Body of pancreas (tissue), 4 donors: Measurements from ENCODE around the gene ELOVL3. TPM values are rescaled to one million over a fixed set of nuclear protein-coding genes. Genes with fewer than 3 reads are reported as not detected.

Experiments
- ATAC-seq: fragments of 150-250 bp; one replicate; pipeline ENCODE4 v1.9.1; 2016
- DNase-seq, 4 donors: peaks; one replicate each; pipeline ENCODE4 v3.0.0-alpha.2; 2019
- H3K27ac ChIP-seq, 4 donors: fragments of 200-600 bp; sonication (generic); 1 replicate in 3 of 4; 2 replicates in 1 of 4; pipeline versions ENCODE4 v1.5.1 to v1.6.1; 2016 to 2019; ENCODE audit warnings: mild to moderate bottlenecking in 1 of 4, mixed read lengths in 1 of 4, moderate library complexity in 1 of 4
- H3K27me3 ChIP-seq, 2 donors: fragments of 200-600 bp; sonication (generic); one replicate each; pipeline ENCODE4 v1.6.0; 2016; ENCODE audit warnings: mild to moderate bottlenecking in 1 of 2
- H3K36me3 ChIP-seq, 2 donors: fragments of 200-600 bp; sonication (generic); replicated peaks in 1 of 2; 2 replicates each; pipeline ENCODE4 v1.5.1; 2016; ENCODE audit warnings: low read depth in 2 of 2; ENCODE audit not compliant: insufficient read depth in 1 of 2
- H3K4me1 ChIP-seq: fragments of 200-600 bp; sonication (generic); one replicate; pipeline ENCODE4 v1.6.0; 2016
- H3K4me3 ChIP-seq, 2 donors: fragments of 200-600 bp; sonication (generic); 1 replicate in 1 of 2; 2 replicates in 1 of 2; pipeline ENCODE4 v1.5.1; 2016 to 2019
- H3K9me3 ChIP-seq, 3 donors: fragments of 200-600 bp; sonication (generic); 1 replicate in 2 of 3; 2 replicates in 1 of 3; pipeline ENCODE4 v1.5.1; 2016
- CTCF ChIP-seq, 7 experiments: fragments of 450-650 bp in 4 of 7; fragments of 200-600 bp in 3 of 7; sonication (generic) in 3 of 7; IDR thresholded peaks; one replicate each; pipeline ENCODE4 v1.5.1; 2016 to 2019; ENCODE audit warnings: antibody characterized with exemption in 7 of 7
- POLR2A ChIP-seq, 3 donors: fragments of 450-650 bp; IDR thresholded peaks; one replicate each; pipeline ENCODE4 v1.6.1; 2016; ENCODE audit warnings: antibody characterized with exemption in 3 of 3, mild to moderate bottlenecking in 2 of 3
- WGBS, 2 donors: methylation state at CpG; one replicate each; pipeline ENCODE4 v1.1.5; 2017; 5-methylcytosine and 5-hydroxymethylcytosine counted together
- intact Hi-C: fragments of 100-400 bp; cut with DNase I; formaldehyde crosslinking; loops from one replicate; pipeline ENCODE4 v1.15.1; 2023
- total RNA-seq, 2 donors: library from RNA; depleted of rRNA; stranded (reverse); fragments of >200 nt; gene quantifications; one replicate each; pipeline ENCODE4 v1.1.0, GENCODE V29; 2016

ELOVL3 gene
- total RNA-seq, 2 donors from 2014 or later, result not detected

GRCh38 chr10:102226542-102226870 is 407 bp downstream of the ELOVL3 start:
- Histone ChIP-seq H3K4me3 (no peak overlapping the region), H3K4me1 (peaks cover 31% of the 10 kb centered on the region), H3K27ac (peak overlapping the region in 1 of 4 donors; percentile 60), H3K9me3 (no peaks in the 10 kb centered on the region), H3K36me3 (no peaks in the 10 kb centered on the region), H3K27me3 (peaks cover 0 to 9% of the 10 kb centered on the region in 2 donors)
- no peak for ATAC-seq
- WGBS, 2 donors, result 54 to 77% methylated on average over 5 to 8 of the region's 8 CpGs
- intact Hi-C loops, result loop anchor here (5.0 to 10.0 kb wide), 2 partner anchors 126 to 258 kb away; no protein-coding TSS in a partner anchor
- DNase-seq, result no peak
- TF ChIP-seq CTCF (IDR thresholded peaks at IDR 0.05) (no peak), POLR2A (IDR thresholded peaks at IDR 0.05) (no peak)

- no peaks in the 10 kb centered on the region for H3K9me3 ChIP-seq
- peaks cover 0 to 15% of the 10 kb centered on the region in 2 donors for H3K27me3 ChIP-seq
- no peak for DNase-seq
- H3K36me3 ChIP-seq, result no peaks in the 10 kb centered on the region
- 57 to 71% methylated on average over 6 to 8 of the region's 8 CpGs for WGBS, 2 donors
- H3K4me3 ChIP-seq, result no peak overlapping the region
- no peak for ATAC-seq
- no peak for TF ChIP-seq CTCF (IDR thresholded peaks at IDR 0.05)
- TF ChIP-seq POLR2A (IDR thresholded peaks at IDR 0.05), result no peak
- H3K27ac ChIP-seq, result no peak overlapping the region
- intact Hi-C loops, result loop anchor here (5.0 to 10.0 kb wide), 2 partner anchors 125 to 258 kb away; no protein-coding TSS in a partner anchor
- peaks cover 37% of the 10 kb centered on the region for H3K4me1 ChIP-seq
These were observed 951 bp downstream of the ELOVL3 start for GRCh38 chr10:102227050-102227449.

- peak; percentile 83 to 96 (median 96) for TF ChIP-seq CTCF (IDR thresholded peaks at IDR 0.05)
- no peak for TF ChIP-seq POLR2A (IDR thresholded peaks at IDR 0.05)
- ATAC-seq, result peak; percentile 75
- DNase-seq, result peak; percentile 87 to 91 (median 90)
- H3K9me3 ChIP-seq, result no peaks in the 10 kb centered on the region
- H3K4me1 ChIP-seq, result peaks cover 37% of the 10 kb centered on the region
- WGBS, 2 donors, result 1% methylated on average over 23 to 24 of the region's 24 CpGs
- intact Hi-C loops, result loop anchor here (5.0 to 10.0 kb wide), 2 partner anchors 122 to 255 kb away; no protein-coding TSS in a partner anchor
- H3K27me3 ChIP-seq, result peaks cover 0 to 17% of the 10 kb centered on the region in 2 donors
- H3K36me3 ChIP-seq, result no peaks in the 10 kb centered on the region
- no peak overlapping the region for H3K4me3 ChIP-seq
- no peak overlapping the region for H3K27ac ChIP-seq
These were observed 3.7 kb downstream of the ELOVL3 start for GRCh38 chr10:102229810-102230263.

- 0 to 1% methylated on average over 4 to 50 of the region's 50 CpGs for WGBS, 2 donors
- peak overlapping the region in 1 of 2 donors; percentile 0 for H3K4me3 ChIP-seq
- H3K9me3 ChIP-seq, result no peaks in the 10 kb centered on the region
- H3K4me1 ChIP-seq, result peaks cover 37% of the 10 kb centered on the region
- ATAC-seq, result peak; percentile 12
- TF ChIP-seq POLR2A (IDR thresholded peaks at IDR 0.05) (no peak), CTCF (IDR thresholded peaks at IDR 0.05) (no peak)
- peak; percentile 41 to 65 (median 56) for DNase-seq
- H3K27ac ChIP-seq, result no peak overlapping the region
- peaks cover 0 to 17% of the 10 kb centered on the region in 2 donors for H3K27me3 ChIP-seq
- intact Hi-C loops, result no loop called here
- no peaks in the 10 kb centered on the region for H3K36me3 ChIP-seq
These were observed 4.3 kb downstream of the ELOVL3 start for GRCh38 chr10:102230264-102230860.
